Upper lobe of right lung (tissue), 1 donor: Measurements from ENCODE around the gene TYR. TPM values are rescaled to one million over a fixed set of nuclear protein-coding genes. Genes with fewer than 3 reads are reported as not detected.
"Not testable (repeated sequence)": the region's sequence is repeated elsewhere in the genome, so short reads cannot be mapped to it uniquely, and the experiment has no call there.

Source experiments
- ATAC-seq: fragments of 200-7000 bp; cut with Tn5 transposase; one replicate; pipeline ENCODE4 v1.9.1; 2020; ENCODE audit warnings: mild to moderate bottlenecking, moderate library complexity
- DNase-seq: peaks from one replicate; pipeline ENCODE4 v3.0.0-alpha.2; 2020
- H3K27ac ChIP-seq: fragments of 200-600 bp; one replicate; pipeline ENCODE4 v1.8.0; 2022
- H3K27me3 ChIP-seq: fragments of 200-600 bp; one replicate; pipeline ENCODE4 v1.8.0; 2022; ENCODE audit warnings: mild to moderate bottlenecking
- H3K36me3 ChIP-seq: fragments of 200-600 bp; one replicate; pipeline ENCODE4 v1.8.0; 2022
- H3K4me1 ChIP-seq: fragments of 200-600 bp; one replicate; pipeline ENCODE4 v1.8.0; 2022
- H3K4me3 ChIP-seq: fragments of 200-600 bp; one replicate; pipeline ENCODE4 v1.8.0; 2022; ENCODE audit warnings: mild to moderate bottlenecking
- H3K9me3 ChIP-seq: fragments of 200-600 bp; one replicate; pipeline ENCODE4 v1.8.0; 2022
- intact Hi-C: fragments of 100-400 bp; cut with DNase I; formaldehyde crosslinking; loops from one replicate; pipeline ENCODE4 v1.11.0; 2022
- total RNA-seq: library from RNA; stranded (reverse); fragmentation: NEBNext Ultra II Directional; extraction: Animal tissue kit (Norgen Biotek cat#: 25700); gene quantifications from one replicate; pipeline ENCODE4 v1.2.1, GENCODE V29; 2021
- TF ChIP-seq, protein P1 (sequence below): fragments of 200-600 bp; IDR thresholded peaks from one replicate; pipeline ENCODE4 v1.8.0; 2022; ENCODE audit warnings: antibody characterized with exemption
- donor health status: DM: no; HTN: yes; CAD: no; lungs with severe emphysema.

The TYR gene
- total RNA-seq, 1 donor from 2014 or later = not detected

DNA sequence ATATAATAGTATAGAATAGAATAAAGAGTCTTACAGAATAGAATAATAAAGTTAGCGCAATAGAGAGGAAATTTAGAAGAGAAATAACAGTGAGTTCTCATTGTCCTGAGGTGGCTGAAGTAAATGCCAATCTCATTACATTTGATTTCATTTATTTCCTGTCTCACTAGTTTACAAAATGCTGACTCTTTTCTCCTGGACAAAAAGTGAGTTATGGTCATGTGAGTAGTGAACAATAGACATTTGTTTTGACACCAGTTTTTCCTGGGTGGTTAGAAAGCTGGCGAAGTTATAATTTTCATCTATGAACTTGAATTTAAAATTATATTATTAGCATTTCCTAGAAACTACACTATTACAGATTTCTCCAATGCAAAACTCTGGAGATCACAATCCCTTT is 143.7 kb downstream of the TYR start:
- ATAC-seq = no peak
- Histone ChIP-seq H3K4me3 (no peak overlapping the region), H3K27ac (no peak overlapping the region), H3K4me1 (no peaks in the 10 kb centered on the region), H3K9me3 (no peaks in the 10 kb centered on the region), H3K36me3 (no peaks in the 10 kb centered on the region), H3K27me3 (no peaks in the 10 kb centered on the region)
- TF ChIP-seq, protein P1, sequence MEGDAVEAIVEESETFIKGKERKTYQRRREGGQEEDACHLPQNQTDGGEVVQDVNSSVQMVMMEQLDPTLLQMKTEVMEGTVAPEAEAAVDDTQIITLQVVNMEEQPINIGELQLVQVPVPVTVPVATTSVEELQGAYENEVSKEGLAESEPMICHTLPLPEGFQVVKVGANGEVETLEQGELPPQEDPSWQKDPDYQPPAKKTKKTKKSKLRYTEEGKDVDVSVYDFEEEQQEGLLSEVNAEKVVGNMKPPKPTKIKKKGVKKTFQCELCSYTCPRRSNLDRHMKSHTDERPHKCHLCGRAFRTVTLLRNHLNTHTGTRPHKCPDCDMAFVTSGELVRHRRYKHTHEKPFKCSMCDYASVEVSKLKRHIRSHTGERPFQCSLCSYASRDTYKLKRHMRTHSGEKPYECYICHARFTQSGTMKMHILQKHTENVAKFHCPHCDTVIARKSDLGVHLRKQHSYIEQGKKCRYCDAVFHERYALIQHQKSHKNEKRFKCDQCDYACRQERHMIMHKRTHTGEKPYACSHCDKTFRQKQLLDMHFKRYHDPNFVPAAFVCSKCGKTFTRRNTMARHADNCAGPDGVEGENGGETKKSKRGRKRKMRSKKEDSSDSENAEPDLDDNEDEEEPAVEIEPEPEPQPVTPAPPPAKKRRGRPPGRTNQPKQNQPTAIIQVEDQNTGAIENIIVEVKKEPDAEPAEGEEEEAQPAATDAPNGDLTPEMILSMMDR = no peak
- intact Hi-C loops = no loop called here
- no peak for DNase-seq

DNA sequence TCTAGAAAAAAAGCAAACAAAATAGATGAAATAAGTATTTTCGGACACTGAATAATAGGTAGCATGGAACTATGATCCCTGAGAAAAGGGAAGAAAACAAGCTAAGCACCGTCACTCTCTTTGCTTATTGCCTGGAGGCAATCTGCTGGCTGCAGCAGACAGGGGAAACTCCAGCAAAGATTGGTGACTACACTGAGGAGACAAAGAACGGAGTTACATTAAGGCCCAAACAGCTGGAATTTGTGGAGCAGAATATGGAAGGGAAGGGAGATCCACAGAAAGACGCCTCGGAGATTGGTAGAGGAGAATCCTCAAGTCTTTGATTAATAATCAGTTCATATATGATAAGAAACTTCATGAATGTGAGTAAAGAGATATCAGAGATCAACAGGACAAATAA is 150.2 kb downstream of the TYR start:
- Histone ChIP-seq H3K36me3 (no peaks in the 10 kb centered on the region), H3K4me3 (no peak overlapping the region), H3K27ac (no peak overlapping the region), H3K4me1 (no peaks in the 10 kb centered on the region), H3K9me3 (no peaks in the 10 kb centered on the region), H3K27me3 (no peaks in the 10 kb centered on the region)
- TF ChIP-seq, protein P1 = no peak
- intact Hi-C loops = no loop called here
- DNase-seq (no peak), ATAC-seq (no peak)

DNA sequence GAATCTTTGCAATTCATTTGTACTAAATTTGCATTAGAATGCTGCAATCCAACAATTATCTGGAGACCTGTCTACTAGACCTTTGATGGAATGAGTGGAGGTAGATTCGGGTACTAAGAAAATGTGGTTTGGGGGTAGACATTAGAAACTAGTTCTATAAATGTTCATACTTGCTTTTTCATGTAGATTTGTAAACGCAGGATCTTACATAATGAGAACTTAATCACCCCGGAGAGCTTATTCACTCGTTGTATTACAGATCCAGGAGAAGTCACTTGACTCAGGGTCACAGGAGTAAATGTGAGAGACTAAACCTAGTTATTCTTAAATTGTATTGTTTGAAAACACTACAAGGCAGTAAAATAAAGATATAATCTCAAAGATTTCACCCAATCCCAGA is 154.3 kb downstream of the TYR start:
- DNase-seq, ATAC-seq, H3K27ac ChIP-seq, H3K4me1 ChIP-seq, H3K9me3 ChIP-seq, H3K4me3 ChIP-seq, H3K27me3 ChIP-seq, intact Hi-C loops, H3K36me3 ChIP-seq: not testable (repeated sequence)

DNA sequence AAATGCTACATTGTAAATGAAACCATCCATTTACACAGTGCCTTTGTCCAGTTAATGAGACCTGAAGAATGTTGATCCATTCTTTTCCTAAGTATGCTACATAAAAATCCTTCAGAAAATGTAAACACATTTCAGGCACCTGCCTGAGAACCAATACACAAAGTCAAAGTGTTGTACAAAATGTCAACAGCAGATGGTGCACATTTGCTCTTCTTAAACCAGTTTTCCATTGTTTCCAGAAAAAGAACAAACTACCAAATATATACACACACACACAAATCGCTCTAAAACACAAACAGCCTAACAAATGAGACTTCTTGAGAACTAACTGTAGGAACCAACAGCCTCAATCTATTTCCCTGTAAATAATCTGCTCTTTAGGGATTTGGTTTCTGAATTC is 156.0 kb downstream of the TYR start:
- intact Hi-C loops, DNase-seq, H3K36me3 ChIP-seq, H3K4me1 ChIP-seq, H3K4me3 ChIP-seq, H3K27ac ChIP-seq, H3K9me3 ChIP-seq, H3K27me3 ChIP-seq, ATAC-seq: not testable (repeated sequence)
- TF ChIP-seq, protein P1 = peak; percentile 46

DNA sequence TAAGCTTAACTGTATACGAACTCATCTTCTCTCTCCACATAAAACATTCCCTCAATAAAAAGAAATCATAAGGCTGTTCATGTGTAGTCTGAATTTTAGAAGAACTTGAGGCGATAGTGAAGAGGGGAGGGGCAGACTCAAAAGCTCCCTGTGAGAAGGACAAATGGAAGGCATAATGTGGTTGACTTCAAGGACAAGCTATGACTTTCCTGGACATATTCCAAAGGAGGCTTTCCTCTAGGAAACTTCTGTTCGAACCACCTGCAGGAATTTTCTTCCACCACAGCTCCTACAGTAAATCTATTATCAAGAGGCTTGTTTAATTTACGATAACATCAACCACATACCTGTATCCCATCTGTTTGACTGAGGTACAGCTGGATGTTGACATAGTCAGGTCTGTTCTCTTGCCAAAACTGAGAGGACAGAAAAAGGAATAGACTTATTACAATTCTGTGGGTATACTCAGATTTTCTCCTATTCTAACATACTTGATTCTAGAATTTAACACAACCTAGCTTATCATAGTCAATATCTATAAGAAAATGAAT is 159.5 kb downstream of the TYR start:
- ATAC-seq, DNase-seq, intact Hi-C loops: not testable (repeated sequence)

DNA sequence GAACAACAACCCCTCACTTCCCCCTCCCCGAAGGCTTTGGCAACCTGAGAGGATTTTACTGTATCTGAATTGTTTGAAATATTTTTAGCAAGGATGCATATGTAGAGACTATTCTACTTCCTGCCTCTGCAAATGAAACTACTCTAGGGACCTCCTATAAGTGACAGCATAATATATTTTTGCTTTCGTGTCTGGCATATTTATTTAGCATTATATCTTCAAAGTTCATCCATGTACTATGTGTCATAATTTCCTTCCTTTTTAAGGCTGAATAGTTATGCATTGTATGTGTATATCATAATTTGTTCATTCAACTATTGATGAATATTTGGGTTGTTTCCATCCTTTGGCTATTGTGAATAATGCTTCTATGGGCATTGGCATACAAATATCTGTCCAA is 160.4 kb downstream of the TYR start:
- intact Hi-C loops, ATAC-seq: not testable (repeated sequence)

More for the DNA sequence above, 159.5 kb downstream of the TYR start:
- H3K9me3 ChIP-seq, H3K27ac ChIP-seq, H3K4me3 ChIP-seq, H3K36me3 ChIP-seq, H3K4me1 ChIP-seq, H3K27me3 ChIP-seq: not testable (repeated sequence)

DNA sequence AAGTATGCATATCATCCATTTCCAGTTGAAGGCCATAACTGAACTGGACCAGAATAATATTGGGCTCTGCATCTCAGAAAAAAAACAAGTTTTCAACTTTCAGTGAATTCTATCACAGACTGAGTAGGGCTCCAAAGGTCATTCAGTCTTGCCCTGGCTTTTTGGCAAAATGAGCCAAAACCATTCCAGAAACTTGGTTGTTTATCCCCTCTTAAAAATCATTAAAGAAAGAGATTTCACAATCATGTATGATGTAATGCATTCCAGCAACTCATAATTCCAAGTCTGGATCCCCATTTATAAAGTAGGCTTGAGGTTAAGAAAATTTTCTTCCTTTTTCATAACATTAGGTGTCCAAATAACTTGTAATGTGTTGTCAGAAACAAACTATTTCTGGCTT is 162.8 kb downstream of the TYR start:
- intact Hi-C loops, ATAC-seq: not testable (repeated sequence)

More for the DNA sequence above, 160.4 kb downstream of the TYR start:
- H3K9me3 ChIP-seq, H3K4me1 ChIP-seq, H3K27me3 ChIP-seq, H3K27ac ChIP-seq, DNase-seq, H3K4me3 ChIP-seq, H3K36me3 ChIP-seq: not testable (repeated sequence)

DNA sequence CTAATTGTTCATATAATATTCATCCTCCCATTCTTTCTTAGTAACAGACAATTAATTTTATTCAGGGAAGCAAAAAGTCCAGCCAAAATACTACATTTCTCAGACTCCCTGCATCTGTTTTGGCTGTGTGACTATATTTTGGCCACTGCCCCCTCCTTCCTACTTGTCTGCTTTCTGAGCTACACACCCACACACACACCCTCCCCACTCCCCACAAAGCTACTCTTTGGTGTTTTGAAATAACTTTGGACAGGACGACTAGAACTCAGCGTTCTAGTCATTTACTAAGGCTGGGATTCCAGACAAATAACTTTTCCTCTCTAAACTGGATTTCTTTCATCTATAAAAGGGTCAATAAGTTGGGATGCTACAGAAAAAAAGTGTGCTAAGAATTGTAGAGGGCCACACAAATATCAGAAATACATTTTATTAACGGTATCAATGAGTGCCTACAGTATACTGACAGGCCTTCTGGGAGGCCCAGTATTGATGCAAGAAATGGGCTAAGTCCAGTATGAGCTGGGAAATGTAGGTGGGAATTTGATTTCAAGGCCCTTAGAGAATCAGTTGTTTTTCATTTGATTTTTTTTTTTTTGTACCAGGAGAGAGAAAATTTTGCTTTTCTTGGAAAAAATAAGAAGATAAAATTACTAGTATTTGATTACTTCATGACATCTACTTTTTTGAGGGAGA is 165.4 kb downstream of the TYR start:
- H3K27ac ChIP-seq, H3K36me3 ChIP-seq, H3K9me3 ChIP-seq, H3K27me3 ChIP-seq, H3K4me1 ChIP-seq, intact Hi-C loops, H3K4me3 ChIP-seq, DNase-seq: not testable (repeated sequence)
- peak; percentile 52 for ATAC-seq

More for the DNA sequence above, 162.8 kb downstream of the TYR start:
- H3K36me3 ChIP-seq, H3K27me3 ChIP-seq, H3K9me3 ChIP-seq, H3K4me1 ChIP-seq, DNase-seq, H3K4me3 ChIP-seq, H3K27ac ChIP-seq: not testable (repeated sequence)

Other genes starting within 250 kb of the TYR start
- 0.06 TPM for gene GRM5, start 111.9 kb upstream of the TYR start, total RNA-seq